ENCODE measurements around the gene SETBP1.

DNA sequence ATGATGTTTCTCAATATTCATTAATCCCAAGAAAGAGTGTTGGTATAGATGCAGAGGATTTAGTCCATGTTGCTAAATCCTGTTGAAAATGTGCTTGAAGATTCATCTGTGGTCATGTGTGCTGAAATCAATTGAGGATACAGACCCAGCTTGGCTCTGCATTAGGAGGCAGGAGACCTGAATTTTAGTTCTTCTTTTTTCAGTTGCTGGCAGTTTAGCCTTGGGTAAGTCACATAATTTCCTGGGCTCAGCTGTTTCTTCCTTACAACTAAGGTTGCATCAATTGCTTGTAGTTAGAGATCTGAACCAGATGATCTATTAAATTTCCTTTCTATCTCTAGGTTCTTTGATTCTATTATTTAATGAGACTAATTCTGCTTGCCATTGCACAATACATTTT lies 54.4 kb downstream of the SETBP1 start:
- TF ChIP-seq ARNTL (CRISPR knock-in tag; IDR thresholded peaks at IDR 0.05; ENCODE audit: borderline replicate concordance, low read depth) (no peak), SNAI2 (CRISPR knock-in tag; IDR thresholded peaks at IDR 0.05) (no peak), ISL1 (CRISPR knock-in tag; IDR thresholded peaks at IDR 0.05) (no peak), ZC3H10 (CRISPR knock-in tag; IDR thresholded peaks at IDR 0.05) (no peak)

Measured in SK-N-SH treated with all-trans-retinoic acid at 6 μM for 48 hours (cell line).